ENCODE results near the gene PFN4.

GRCh38 chr2:24123195-24123921 lies at the start of gene PFN4, which contains the start of gene FAM228B:
- TF ChIP-seq CTCF (conservative IDR thresholded peaks at IDR 0.05 in 1 of 2, IDR thresholded peaks at IDR 0.05 in 1 of 2; ENCODE audit: low read depth in 1 of 2, low read length in 2 of 2) (no peak), EZH2 (IDR thresholded peaks at IDR 0.05; ENCODE audit: low read length, missing control alignments) (no peak)
